OCI-LY1 (cell line): ENCODE data around the gene GNB1L.
A peak's percentile ranks its signal among the peaks of the same experiment; 100 is the strongest.

Source experiments
- H2AFZ ChIP-seq: fragments of 200-600 bp; sonication (generic), shearing (Covaris generic); 2 replicates; pipeline ENCODE4 v1.6.0; 2014; ENCODE audit warnings: antibody characterized with exemption, mild to moderate bottlenecking, low read length
- H3F3A ChIP-seq: fragments of 200-600 bp; sonication (generic), shearing (Covaris generic); 2 replicates; pipeline ENCODE4 v1.6.0; 2014; ENCODE audit warnings: mild to moderate bottlenecking, antibody characterized with exemption, low read length, moderate library complexity; ENCODE audit not compliant: insufficient read depth
- H3K27ac ChIP-seq: fragments of 200-600 bp; sonication (generic); 2 replicates; pipeline ENCODE4 v1.5.1; 2014; ENCODE audit warnings: low read length, mixed run types, mild to moderate bottlenecking, low read depth; ENCODE audit not compliant: poor library complexity, severe bottlenecking
- H3K27me3 ChIP-seq: fragments of 200-600 bp; sonication (generic); 2 replicates; pipeline ENCODE4 v1.6.0; 2014; ENCODE audit warnings: antibody characterized with exemption, mild to moderate bottlenecking, low read length, moderate library complexity; ENCODE audit not compliant: insufficient read depth
- H3K36me3 ChIP-seq: fragments of 200-600 bp; sonication (generic); 2 replicates; pipeline ENCODE4 v1.6.1; 2014; ENCODE audit warnings: mild to moderate bottlenecking, antibody characterized with exemption, low read length, moderate library complexity, mixed read lengths; ENCODE audit not compliant: insufficient read depth
- H3K4me1 ChIP-seq: fragments of 200-600 bp; sonication (generic); 2 replicates; pipeline ENCODE4 v1.5.1; 2014; ENCODE audit warnings: mild to moderate bottlenecking, low read length, moderate library complexity; ENCODE audit not compliant: insufficient read depth, severe bottlenecking
- H3K4me2 ChIP-seq: fragments of 200-600 bp; sonication (generic), shearing (Covaris generic); 2 replicates; pipeline ENCODE4 v1.6.1; 2014; ENCODE audit warnings: low read length
- H3K4me3 ChIP-seq: fragments of 200-600 bp; sonication (generic); 2 replicates; pipeline ENCODE4 v1.5.1; 2014; ENCODE audit warnings: low read length, low read depth, mild to moderate bottlenecking, mixed read lengths; ENCODE audit not compliant: poor library complexity, severe bottlenecking
- H3K79me2 ChIP-seq: fragments of 200-600 bp; shearing (Covaris generic); 2 replicates; pipeline ENCODE4 v1.6.1; 2016; ENCODE audit warnings: mixed run types, low read length, mixed read lengths; ENCODE audit not compliant: insufficient read depth
- H3K9ac ChIP-seq: fragments of 200-600 bp; sonication (generic), shearing (Covaris generic); 2 replicates; pipeline ENCODE4 v1.6.1; 2014; ENCODE audit warnings: mild to moderate bottlenecking, low read length, mixed read lengths
- H3K9me2 ChIP-seq: fragments of 200-600 bp; sonication (generic), shearing (Covaris generic); 2 replicates; pipeline ENCODE4 v1.6.1; 2014; ENCODE audit warnings: low read depth, mild to moderate bottlenecking, low read length, mixed read lengths
- H3K9me3 ChIP-seq: fragments of 200-600 bp; shearing (Covaris generic); 2 replicates; pipeline ENCODE4 v1.6.1; 2014; ENCODE audit warnings: low read length, mixed read lengths
- H4K20me1 ChIP-seq: fragments of 200-600 bp; sonication (generic), shearing (Covaris generic); 2 replicates; pipeline ENCODE4 v1.6.0; 2016; ENCODE audit warnings: mild to moderate bottlenecking, low read length; ENCODE audit not compliant: insufficient read depth
- EZH2 ChIP-seq: fragments of 200-600 bp; sonication (generic), shearing (Covaris generic); IDR thresholded peaks from 2 replicates; pipeline ENCODE4 v1.8.0; 2017; ENCODE audit warnings: borderline replicate concordance, mixed run types, mild to moderate bottlenecking, antibody characterized with exemption, low read length, moderate library complexity, mixed read lengths
- TF ChIP-seq, protein P1 (sequence below): fragments of 200-600 bp; sonication (generic), shearing (Covaris generic); IDR thresholded peaks from 2 replicates; pipeline ENCODE4 v1.5.1; 2017; ENCODE audit warnings: mild to moderate bottlenecking, antibody characterized with exemption, low read length, moderate library complexity, mixed read lengths

Gene GNB1L

DNA sequence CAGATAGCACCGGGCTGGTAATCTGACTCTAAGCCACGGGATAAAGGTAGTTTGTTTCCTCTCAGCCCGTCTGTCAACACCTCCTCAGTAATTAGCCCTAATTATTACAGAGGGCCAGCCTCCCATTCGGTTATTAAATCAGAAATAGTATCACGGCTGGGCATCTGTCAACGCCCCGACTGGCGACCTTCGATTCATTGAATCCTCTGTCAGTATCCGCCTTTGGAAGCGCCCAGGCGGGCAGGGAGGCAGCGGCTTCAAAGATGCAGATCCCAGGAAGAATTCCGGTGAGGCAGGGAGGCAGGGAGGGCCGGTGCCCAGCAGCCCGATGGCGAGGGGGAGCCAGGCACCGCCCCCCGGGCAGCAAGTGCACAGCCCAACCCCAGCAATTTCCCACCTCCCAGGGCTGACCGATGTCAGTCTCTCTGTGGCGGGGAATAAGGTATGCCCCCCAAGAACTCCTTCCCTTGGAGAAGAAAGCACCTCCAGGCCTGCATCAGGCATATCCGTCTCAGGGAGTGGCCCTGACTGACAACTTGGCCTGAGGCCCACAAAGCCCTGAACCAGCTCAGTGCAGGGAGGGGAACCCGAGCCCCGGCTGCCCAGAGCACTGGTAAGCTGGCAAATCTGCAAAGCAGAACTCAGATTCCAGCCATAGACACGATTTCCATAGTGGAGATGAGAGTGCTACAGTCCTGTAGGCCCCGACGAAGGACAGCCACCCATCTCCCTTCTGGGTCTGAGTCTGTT is 11.4 kb downstream of the GNB1L start:
- Histone ChIP-seq H3K9ac (no peak overlapping the region), H3K36me3 (peaks cover 3% of the 10 kb centered on the region; the same call in 1 of the 2 replicates), H3K4me1 (peaks cover 27% of the 10 kb centered on the region), H4K20me1 (no peaks in the 10 kb centered on the region), H3K79me2 (no peaks in the 10 kb centered on the region), H3K4me2 (no peak overlapping the region), H3K27ac (no peak overlapping the region), H3K9me2 (no peaks in the 10 kb centered on the region), H3K9me3 (no peaks in the 10 kb centered on the region), H3F3A (no peaks in the 10 kb centered on the region), H3K27me3 (no peaks in the 10 kb centered on the region), H3K4me3 (no peak overlapping the region), H2AFZ (no peak overlapping the region)
- TF ChIP-seq, protein P1, sequence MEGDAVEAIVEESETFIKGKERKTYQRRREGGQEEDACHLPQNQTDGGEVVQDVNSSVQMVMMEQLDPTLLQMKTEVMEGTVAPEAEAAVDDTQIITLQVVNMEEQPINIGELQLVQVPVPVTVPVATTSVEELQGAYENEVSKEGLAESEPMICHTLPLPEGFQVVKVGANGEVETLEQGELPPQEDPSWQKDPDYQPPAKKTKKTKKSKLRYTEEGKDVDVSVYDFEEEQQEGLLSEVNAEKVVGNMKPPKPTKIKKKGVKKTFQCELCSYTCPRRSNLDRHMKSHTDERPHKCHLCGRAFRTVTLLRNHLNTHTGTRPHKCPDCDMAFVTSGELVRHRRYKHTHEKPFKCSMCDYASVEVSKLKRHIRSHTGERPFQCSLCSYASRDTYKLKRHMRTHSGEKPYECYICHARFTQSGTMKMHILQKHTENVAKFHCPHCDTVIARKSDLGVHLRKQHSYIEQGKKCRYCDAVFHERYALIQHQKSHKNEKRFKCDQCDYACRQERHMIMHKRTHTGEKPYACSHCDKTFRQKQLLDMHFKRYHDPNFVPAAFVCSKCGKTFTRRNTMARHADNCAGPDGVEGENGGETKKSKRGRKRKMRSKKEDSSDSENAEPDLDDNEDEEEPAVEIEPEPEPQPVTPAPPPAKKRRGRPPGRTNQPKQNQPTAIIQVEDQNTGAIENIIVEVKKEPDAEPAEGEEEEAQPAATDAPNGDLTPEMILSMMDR, result no peak
- TF ChIP-seq EZH2, result no peak

DNA sequence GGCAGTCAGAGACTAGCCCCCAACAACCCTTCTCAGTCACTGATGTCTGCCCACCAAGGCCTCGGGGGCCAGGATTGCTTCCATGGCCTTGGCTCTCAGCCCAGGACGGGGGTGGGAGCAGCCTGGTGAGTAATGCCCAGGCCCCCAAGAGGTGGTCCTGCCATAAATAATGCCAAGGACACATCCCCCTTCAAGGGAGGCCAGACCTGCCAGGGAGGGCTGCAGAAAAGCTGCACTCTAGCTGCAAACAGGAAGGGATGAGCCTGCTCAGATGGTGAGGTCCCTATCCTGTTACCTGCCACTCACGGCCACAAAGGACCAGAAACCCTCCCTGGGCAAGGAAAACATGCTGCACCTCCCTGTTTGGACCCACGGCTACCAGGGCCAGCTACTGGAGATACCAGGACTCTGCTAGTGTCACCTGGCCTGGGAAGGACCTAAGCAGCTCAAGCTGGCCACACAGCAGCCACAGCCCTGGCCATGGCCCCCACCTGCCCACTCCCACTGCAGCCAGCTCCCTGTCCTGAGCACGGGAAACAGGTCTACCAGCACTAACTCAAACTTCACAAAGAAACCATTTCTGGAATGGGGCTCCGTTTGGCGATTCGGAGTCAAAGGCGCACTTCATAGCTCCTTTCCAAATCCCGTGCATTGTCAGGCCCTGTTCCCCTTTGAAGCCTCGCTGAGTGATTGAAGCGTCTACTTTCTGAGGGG is 12.1 kb downstream of the GNB1L start:
- Histone ChIP-seq H3K4me3 (no peak overlapping the region), H3K9ac (no peak overlapping the region), H3F3A (no peaks in the 10 kb centered on the region), H3K79me2 (no peaks in the 10 kb centered on the region), H3K27me3 (no peaks in the 10 kb centered on the region), H3K4me1 (peaks cover 27% of the 10 kb centered on the region), H3K27ac (peak overlapping the region; percentile 40), H3K9me2 (no peaks in the 10 kb centered on the region), H4K20me1 (no peaks in the 10 kb centered on the region), H2AFZ (no peak overlapping the region), H3K4me2 (no peak overlapping the region), H3K9me3 (no peaks in the 10 kb centered on the region), H3K36me3 (no peaks in the 10 kb centered on the region)
- TF ChIP-seq, protein P1, result no peak
- no peak for TF ChIP-seq EZH2

DNA sequence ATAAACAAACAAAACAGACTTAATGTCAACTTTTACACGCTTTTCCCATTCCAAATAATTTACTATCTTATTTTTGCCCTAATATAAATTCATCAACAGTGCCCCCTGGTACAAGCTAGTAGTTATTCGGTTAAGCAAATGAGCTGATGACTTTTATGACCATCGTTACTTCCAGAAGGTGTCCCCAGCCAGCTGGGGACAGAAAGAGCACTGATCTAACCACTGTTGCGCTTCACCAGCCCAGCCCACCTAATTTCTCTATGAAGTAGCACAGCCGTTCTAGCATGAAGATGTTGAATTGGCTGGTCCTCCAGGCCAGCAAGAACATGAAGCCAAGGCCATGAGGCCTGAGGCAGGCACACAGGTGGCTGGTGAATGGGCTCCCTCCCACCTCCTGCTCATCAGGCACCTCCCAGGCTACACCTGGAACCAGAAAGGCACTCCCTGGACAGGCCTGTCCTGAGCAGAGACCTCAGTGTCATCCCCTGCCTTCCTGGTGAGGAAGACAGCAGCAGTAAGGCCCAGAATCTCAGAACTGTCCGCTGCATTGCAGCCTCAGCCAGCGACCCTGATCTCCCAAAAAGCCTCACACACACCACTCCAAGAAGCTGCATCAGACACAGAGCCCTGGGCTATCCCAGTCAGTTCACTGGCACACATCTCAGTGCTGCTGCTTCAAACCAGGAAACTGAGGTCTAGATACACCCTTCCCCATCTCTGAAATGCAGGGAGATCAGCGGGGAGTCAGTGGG is 12.9 kb downstream of the GNB1L start:
- H3K27ac ChIP-seq, result peak overlapping the region; percentile 40
- no peaks in the 10 kb centered on the region for H3K27me3 ChIP-seq
- TF ChIP-seq EZH2, result no peak
- TF ChIP-seq, protein P1, result 0 out of 2 replicates have a peak, but pooled peaks have one; percentile 31
- H3K9me3 ChIP-seq, result no peaks in the 10 kb centered on the region
- H3K9me2 ChIP-seq, result no peaks in the 10 kb centered on the region
- H2AFZ ChIP-seq, result no peak overlapping the region
- no peak overlapping the region for H3K4me2 ChIP-seq
- H3F3A ChIP-seq, result no peaks in the 10 kb centered on the region
- H4K20me1 ChIP-seq, result no peaks in the 10 kb centered on the region
- no peak overlapping the region for H3K4me3 ChIP-seq
- H3K9ac ChIP-seq, result no peak overlapping the region; the same call in 1 of the 2 replicates
- H3K4me1 ChIP-seq, result peaks cover 27% of the 10 kb centered on the region
- H3K79me2 ChIP-seq, result no peaks in the 10 kb centered on the region
- no peaks in the 10 kb centered on the region for H3K36me3 ChIP-seq
